Measurements from ENCODE around the gene DCDC2. TPM values are rescaled to one million over a fixed set of nuclear protein-coding genes. Genes with fewer than 3 reads are reported as not detected.
"Not testable (repeated sequence)": the region's sequence is repeated elsewhere in the genome, so short reads cannot be mapped to it uniquely, and the experiment has no call there.

Gene DCDC2
- total RNA-seq, 4 donors from 2014 or later = not detected

DNA sequence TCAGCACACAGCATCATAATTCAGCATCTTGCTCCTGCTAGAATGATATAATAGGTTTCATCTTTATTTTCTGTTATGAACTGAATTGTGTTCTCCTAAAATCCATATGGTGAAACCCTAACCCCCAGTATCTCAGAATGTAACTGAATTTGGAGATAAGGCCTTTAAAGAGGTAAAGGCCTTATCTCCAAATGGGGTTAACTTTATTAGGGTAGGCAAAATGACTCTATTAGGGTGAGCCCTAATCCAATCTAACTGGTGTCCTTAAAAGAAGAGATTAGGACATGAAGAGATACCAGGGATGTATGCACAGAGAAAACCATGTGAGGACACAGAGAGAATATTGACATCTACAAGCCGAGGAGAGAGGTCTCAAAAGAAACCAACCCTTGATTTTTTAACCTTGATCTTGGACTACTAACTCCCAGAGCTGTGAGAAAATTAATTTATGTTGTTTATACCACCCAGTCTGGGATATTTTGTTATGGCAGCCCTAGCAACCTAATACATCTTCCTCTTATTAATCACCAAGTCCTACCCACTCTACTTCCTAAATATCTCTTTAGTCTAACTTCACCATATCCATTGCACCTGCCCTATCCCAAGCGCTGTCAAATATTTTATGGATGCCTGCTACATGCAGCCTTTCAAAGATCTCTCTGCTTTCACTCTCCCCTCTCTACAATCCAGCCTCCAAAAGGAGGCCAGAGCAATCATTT lies 36.4 kb upstream of the DCDC2 start:
- H3K36me3 ChIP-seq = no peaks in the 10 kb centered on the region
- no peaks in the 10 kb centered on the region for H3K4me1 ChIP-seq
- H3K4me3 ChIP-seq = no peak overlapping the region
- no peak for DNase-seq (ENCODE audit: low spot score in 2 of 2)
- no peaks in the 10 kb centered on the region for H3K9me3 ChIP-seq
- TF ChIP-seq, protein P1, sequence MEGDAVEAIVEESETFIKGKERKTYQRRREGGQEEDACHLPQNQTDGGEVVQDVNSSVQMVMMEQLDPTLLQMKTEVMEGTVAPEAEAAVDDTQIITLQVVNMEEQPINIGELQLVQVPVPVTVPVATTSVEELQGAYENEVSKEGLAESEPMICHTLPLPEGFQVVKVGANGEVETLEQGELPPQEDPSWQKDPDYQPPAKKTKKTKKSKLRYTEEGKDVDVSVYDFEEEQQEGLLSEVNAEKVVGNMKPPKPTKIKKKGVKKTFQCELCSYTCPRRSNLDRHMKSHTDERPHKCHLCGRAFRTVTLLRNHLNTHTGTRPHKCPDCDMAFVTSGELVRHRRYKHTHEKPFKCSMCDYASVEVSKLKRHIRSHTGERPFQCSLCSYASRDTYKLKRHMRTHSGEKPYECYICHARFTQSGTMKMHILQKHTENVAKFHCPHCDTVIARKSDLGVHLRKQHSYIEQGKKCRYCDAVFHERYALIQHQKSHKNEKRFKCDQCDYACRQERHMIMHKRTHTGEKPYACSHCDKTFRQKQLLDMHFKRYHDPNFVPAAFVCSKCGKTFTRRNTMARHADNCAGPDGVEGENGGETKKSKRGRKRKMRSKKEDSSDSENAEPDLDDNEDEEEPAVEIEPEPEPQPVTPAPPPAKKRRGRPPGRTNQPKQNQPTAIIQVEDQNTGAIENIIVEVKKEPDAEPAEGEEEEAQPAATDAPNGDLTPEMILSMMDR (IDR thresholded peaks at IDR 0.05) = no peak
- TF ChIP-seq EP300 (IDR thresholded peaks at IDR 0.05) = no peak
- no peak for TF ChIP-seq POLR2A (IDR thresholded peaks at IDR 0.05)
- H3K27me3 ChIP-seq = no peaks in the 10 kb centered on the region
- no peak overlapping the region for H3K27ac ChIP-seq
- WGBS, 2 donors = 89 to 92% methylated on average over 2 of the region's 2 CpGs

DNA sequence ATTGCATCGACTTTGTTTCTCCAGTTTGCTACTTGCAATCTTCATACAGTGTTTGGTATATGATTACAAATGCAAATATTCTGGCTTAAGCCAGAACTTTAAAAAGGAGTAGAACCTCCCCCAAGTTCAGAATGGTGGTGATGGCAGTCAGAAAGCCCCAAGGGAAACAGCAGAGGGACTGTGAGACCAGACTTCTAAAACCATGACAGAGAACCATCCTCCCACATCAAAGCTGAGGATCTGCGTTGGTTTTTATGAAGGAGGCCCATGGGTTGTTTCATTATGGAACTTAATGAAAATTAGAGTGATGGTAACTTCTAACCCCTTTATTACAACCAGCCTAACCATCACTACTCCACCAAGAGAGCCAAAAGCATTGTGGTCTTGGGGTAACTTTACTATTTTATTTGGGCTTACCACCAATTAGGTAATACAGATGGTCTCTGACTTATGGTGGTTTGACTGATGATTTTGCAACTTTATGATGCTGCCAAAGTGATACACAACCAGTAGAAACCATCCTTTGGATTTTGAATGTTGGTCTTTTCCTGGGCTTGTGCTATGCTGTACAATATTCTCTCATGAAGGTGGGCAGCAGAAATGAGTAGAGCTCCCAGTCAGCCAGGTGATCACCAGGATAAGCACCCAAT lies 34.0 kb upstream of the DCDC2 start:
- Histone ChIP-seq H3K4me3 (no peak overlapping the region), H3K9me3 (no peaks in the 10 kb centered on the region), H3K27ac (no peak overlapping the region), H3K4me1 (no peaks in the 10 kb centered on the region), H3K27me3 (no peaks in the 10 kb centered on the region), H3K36me3 (no peaks in the 10 kb centered on the region)
- TF ChIP-seq, protein P1 (IDR thresholded peaks at IDR 0.05) = no peak
- TF ChIP-seq EP300 (IDR thresholded peaks at IDR 0.05) (no peak), POLR2A (IDR thresholded peaks at IDR 0.05) (no peak)
- 86 to 92% methylated on average over 2 of the region's 2 CpGs for WGBS, 2 donors
- no peak for DNase-seq (ENCODE audit: low spot score in 2 of 2)

DNA sequence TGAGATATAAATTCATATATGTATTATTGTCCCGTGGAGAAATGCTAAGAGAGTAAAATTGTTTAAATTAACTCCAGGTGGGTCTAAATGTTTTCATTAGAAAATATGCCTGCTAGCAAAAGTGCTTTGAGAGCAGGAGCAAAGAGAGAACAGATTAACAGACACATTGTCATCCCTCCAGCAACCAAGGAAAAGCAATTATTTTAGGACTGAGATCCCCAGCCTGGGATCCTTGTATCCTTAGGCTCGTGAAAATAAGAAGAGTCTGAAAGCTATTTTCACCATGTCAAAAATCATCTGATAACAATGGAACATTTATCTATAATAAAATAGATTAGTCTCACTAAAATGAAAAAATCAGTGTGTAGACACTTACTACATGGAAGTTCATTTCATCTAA lies 33.3 kb upstream of the DCDC2 start:
- H3K9me3 ChIP-seq = no peaks in the 10 kb centered on the region
- no peak overlapping the region for H3K4me3 ChIP-seq
- H3K27ac ChIP-seq = no peak overlapping the region
- TF ChIP-seq POLR2A (IDR thresholded peaks at IDR 0.05) (no peak), EP300 (IDR thresholded peaks at IDR 0.05) (no peak)
- TF ChIP-seq, protein P1 (IDR thresholded peaks at IDR 0.05) = no peak
- DNase-seq (ENCODE audit: low spot score in 2 of 2) = no peak
- no peaks in the 10 kb centered on the region for H3K4me1 ChIP-seq
- H3K27me3 ChIP-seq = no peaks in the 10 kb centered on the region
- 38 to 39% methylated on average over 2 of the region's 2 CpGs for WGBS, 2 donors
- no peaks in the 10 kb centered on the region for H3K36me3 ChIP-seq

DNA sequence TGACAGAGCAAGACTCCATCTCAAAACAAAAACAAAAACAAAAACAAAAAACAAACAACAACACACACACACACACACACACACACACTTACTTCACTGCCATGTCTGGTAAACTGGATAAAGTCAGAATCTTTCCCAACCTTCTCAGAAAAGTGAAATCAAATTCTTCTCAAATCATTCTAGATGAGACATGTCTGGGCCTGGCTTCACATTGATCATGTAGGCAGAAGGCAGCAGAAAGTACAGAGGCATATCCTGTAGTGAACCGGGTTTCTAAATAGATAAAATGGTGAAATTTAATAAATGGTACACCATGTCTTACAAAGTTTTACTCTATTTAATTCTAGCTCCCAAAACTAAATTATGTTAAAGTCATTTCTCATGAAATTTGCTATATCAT lies 30.0 kb upstream of the DCDC2 start:
- Histone ChIP-seq H3K27me3 (no peaks in the 10 kb centered on the region), H3K9me3 (no peaks in the 10 kb centered on the region), H3K4me3 (no peak overlapping the region), H3K27ac (no peak overlapping the region), H3K36me3 (no peaks in the 10 kb centered on the region), H3K4me1 (no peaks in the 10 kb centered on the region)
- no peak for DNase-seq (ENCODE audit: low spot score in 2 of 2)
- WGBS, 2 donors = 84 to 97% methylated on average over 1 of the region's 1 CpG
- TF ChIP-seq, protein P1 (IDR thresholded peaks at IDR 0.05) = no peak
- TF ChIP-seq EP300 (IDR thresholded peaks at IDR 0.05) (no peak), POLR2A (IDR thresholded peaks at IDR 0.05) (no peak)

DNA sequence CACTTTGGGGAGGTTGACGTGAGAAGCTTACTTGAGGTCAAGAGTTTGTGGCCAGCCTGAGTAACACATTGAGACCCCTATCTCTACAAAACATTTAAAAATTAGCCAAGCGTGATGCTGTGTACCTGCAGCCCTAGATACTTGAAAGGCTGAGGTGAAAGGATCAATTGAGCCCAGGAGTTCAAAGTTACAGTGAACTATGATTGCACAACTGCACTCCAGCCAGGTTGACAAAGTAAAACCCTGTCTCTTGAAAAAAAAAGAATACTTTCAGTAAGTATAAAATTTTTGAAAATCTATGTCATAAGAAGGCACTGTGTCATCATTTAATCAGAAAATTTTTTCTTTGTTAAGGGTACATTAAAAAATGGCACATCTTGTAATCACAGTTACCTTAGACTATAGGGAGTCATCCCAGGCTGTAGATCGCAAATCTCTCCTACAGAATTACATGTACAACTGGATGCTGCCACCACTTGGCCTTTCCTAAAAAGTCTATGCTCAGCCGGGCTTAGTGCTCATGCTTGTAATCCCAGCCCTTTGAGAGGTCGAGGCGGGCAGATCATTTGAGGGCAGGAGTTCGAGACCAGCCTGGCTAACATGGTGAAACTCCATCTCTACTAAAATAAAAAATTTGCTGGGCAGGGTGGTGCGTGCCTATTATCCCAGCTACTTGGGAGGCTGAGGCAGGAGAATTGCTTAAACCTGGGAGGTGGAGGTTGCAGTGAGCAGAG lies 27.8 kb upstream of the DCDC2 start:
- Histone ChIP-seq H3K36me3 (no peaks in the 10 kb centered on the region), H3K4me3 (no peak overlapping the region), H3K27me3 (no peaks in the 10 kb centered on the region), H3K4me1 (no peaks in the 10 kb centered on the region), H3K27ac (no peak overlapping the region), H3K9me3 (no peaks in the 10 kb centered on the region)
- TF ChIP-seq, protein P1 (IDR thresholded peaks at IDR 0.05) = no peak
- TF ChIP-seq EP300 (IDR thresholded peaks at IDR 0.05) (no peak), POLR2A (IDR thresholded peaks at IDR 0.05) (no peak)
- no peak for DNase-seq (ENCODE audit: low spot score in 2 of 2)
- 77 to 80% methylated on average over 8 of the region's 8 CpGs for WGBS, 2 donors

DNA sequence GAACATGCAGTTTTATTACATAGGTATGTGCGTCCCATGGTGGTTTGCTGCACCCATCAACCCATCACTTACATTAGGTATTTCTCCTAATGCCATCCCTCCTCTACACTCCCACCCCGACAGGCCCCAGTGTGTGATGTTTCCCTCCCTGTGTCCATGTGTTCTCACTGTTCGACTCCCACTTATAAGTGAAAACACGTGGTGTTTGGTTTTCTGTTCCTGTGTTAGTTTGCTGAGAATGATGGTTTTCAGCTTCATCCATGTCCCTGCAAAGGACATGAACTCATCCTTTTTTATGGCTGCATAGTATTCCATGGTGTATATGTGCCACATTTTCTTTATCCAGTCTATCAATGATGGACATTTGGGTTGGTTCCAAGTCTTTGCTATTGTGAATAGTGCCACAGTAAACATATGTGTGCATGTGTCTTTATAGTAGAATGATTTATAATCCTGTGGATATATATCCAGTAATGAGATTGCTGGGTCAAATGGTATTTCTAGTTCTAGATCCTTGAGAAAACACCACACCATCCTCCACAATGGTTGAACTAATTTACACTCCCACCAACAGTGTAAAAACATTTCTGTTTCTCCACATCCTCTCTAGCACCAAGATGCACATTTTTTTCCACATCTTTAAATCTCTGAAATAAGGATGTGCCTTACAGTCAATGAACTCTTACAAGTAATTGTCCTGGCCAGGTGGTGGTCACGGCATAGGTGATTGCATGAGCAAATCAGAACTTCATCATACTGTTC lies 26.7 kb upstream of the DCDC2 start:
- not testable (repeated sequence) for DNase-seq (ENCODE audit: low spot score in 2 of 2); H3K9me3 ChIP-seq; H3K4me1 ChIP-seq; H3K27ac ChIP-seq; H3K36me3 ChIP-seq; H3K4me3 ChIP-seq; H3K27me3 ChIP-seq
- 92 to 94% methylated on average over 5 of the region's 5 CpGs for WGBS, 2 donors

DNA sequence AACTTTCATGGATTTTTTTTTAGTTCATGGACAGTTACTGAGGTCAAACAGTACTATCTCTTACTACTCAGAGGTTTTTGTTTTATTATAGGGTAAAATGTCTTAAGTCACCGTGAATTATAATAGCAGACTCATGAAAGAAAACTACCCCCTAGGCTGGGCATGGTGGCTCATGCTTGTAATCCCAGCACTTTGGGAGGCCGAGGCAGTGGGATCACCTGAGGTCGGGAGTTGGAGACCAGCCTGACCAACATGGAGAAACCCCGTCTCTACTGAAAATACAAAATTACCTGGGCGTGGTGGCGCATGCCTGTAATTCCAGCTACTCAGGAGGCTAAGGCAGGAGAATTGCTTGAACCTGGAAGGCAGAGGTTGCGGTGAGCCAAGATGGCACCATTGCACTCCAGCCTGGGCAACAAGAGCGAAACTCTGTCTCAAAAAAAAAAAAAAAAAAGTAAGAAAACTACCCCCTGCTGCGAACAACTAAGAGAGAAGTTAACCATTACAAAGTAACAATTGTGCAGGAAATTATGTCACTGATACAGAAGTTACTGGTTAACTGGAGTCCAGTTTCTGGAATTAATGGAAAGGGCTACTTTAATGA lies 25.1 kb upstream of the DCDC2 start:
- not testable (repeated sequence) for H3K9me3 ChIP-seq; H3K36me3 ChIP-seq; H3K4me3 ChIP-seq; H3K4me1 ChIP-seq; DNase-seq (ENCODE audit: low spot score in 2 of 2); H3K27ac ChIP-seq; H3K27me3 ChIP-seq
- WGBS, 2 donors = 92 to 93% methylated on average over 9 of the region's 9 CpGs

Data from tibial nerve (tissue), 4 donors.